Neural cell (in vitro differentiated cells): Measurements from ENCODE around the gene PROZ. TPM values are rescaled to one million over a fixed set of nuclear protein-coding genes. Genes with fewer than 3 reads are reported as not detected.

Experiments used
- H2AFZ ChIP-seq: fragments of 200-600, 300-800 bp; sonication (generic), shearing (Covaris generic); 2 replicates; pipeline ENCODE4 v1.6.0; 2014; ENCODE audit warnings: low read depth, mild to moderate bottlenecking, antibody characterized with exemption, low read length, moderate library complexity
- H3F3A ChIP-seq: fragments of 200-600 bp; shearing (Covaris generic); 2 replicates; pipeline ENCODE4 v1.6.1; 2016; ENCODE audit warnings: mild to moderate bottlenecking, moderate library complexity, mixed read lengths, antibody characterized with exemption, low read length; ENCODE audit not compliant: insufficient read depth, poor library complexity, severe bottlenecking
- H3K27ac ChIP-seq: fragments of 200-600, 300-800 bp; sonication (generic), shearing (Covaris generic); 2 replicates; pipeline ENCODE4 v1.5.1; 2014; ENCODE audit warnings: mild to moderate bottlenecking, low read length, moderate library complexity
- H3K27me3 ChIP-seq: fragments of 300-800, 200-600 bp; sonication (generic), shearing (Covaris generic); 2 replicates; pipeline ENCODE4 v1.6.0; 2014; ENCODE audit warnings: mild to moderate bottlenecking, low read depth, low read length, moderate library complexity; ENCODE audit not compliant: insufficient read depth
- H3K36me3 ChIP-seq: fragments of 300-800, 200-600 bp; sonication (generic), shearing (Covaris generic); 2 replicates; pipeline ENCODE4 v1.5.1; 2014; ENCODE audit warnings: mild to moderate bottlenecking, antibody characterized with exemption, low read length, moderate library complexity; ENCODE audit not compliant: insufficient read depth
- H3K4me2 ChIP-seq: fragments of 300-800, 200-600 bp; sonication (generic), shearing (Covaris generic); 2 replicates; pipeline ENCODE4 v1.6.0; 2014; ENCODE audit warnings: mild to moderate bottlenecking, low read length
- H3K4me3 ChIP-seq: fragments of 300-800, 200-600 bp; sonication (generic), shearing (Covaris generic); 2 replicates; pipeline ENCODE4 v1.5.1; 2014; ENCODE audit warnings: mild to moderate bottlenecking, low read length, moderate library complexity
- H3K79me2 ChIP-seq: fragments of 200-600 bp; shearing (Covaris generic); replicated peaks from 2 replicates; pipeline ENCODE4 v1.6.0; 2014; ENCODE audit warnings: mild to moderate bottlenecking, low read length, moderate library complexity; ENCODE audit not compliant: insufficient read depth
- H3K9ac ChIP-seq: fragments of 300-800, 200-600 bp; sonication (generic), shearing (Covaris generic); 2 replicates; pipeline ENCODE4 v1.6.1; 2016; ENCODE audit warnings: mild to moderate bottlenecking, low read length, mixed read lengths
- H3K9me2 ChIP-seq: fragments of 200-600 bp; shearing (Covaris generic); 2 replicates; pipeline ENCODE4 v1.6.1; 2016; ENCODE audit warnings: mild to moderate bottlenecking, low read length, mixed read lengths; ENCODE audit not compliant: insufficient read depth
- H3K9me3 ChIP-seq: fragments of 200-600, 300-800 bp; sonication (generic), shearing (Covaris generic); 2 replicates; pipeline ENCODE4 v1.6.1; 2016; ENCODE audit warnings: mild to moderate bottlenecking, mixed run types, low read length, moderate library complexity, mixed read lengths
- H4K20me1 ChIP-seq: fragments of 200-600 bp; shearing (Covaris generic); 2 replicates; pipeline ENCODE4 v1.6.1; 2016; ENCODE audit warnings: mild to moderate bottlenecking, mixed run types; ENCODE audit not compliant: insufficient read depth
- CTCF ChIP-seq: fragments of 450-650 bp; IDR thresholded peaks from 2 replicates; pipeline ENCODE4 v1.5.1; 2014; ENCODE audit warnings: antibody characterized with exemption, mild to moderate bottlenecking, moderate library complexity; ENCODE audit not compliant: poor library complexity, severe bottlenecking
- EP300 ChIP-seq: fragments of 450-650 bp; conservative IDR thresholded peaks from 2 replicates; pipeline ENCODE4 v1.6.1; 2014; ENCODE audit warnings: antibody characterized with exemption, mild to moderate bottlenecking, moderate library complexity; ENCODE audit not compliant: poor library complexity, severe bottlenecking
- EZH2 ChIP-seq: fragments of 200-600, 300-800 bp; shearing (Covaris generic), sonication (generic); IDR thresholded peaks from 2 replicates; pipeline ENCODE4 v1.6.1; 2014; ENCODE audit warnings: antibody characterized with exemption, low read length, borderline replicate concordance, mild to moderate bottlenecking; ENCODE audit not compliant: insufficient read depth, poor library complexity, severe bottlenecking
- MXI1 ChIP-seq: fragments of 450-650 bp; conservative IDR thresholded peaks from 2 replicates; pipeline ENCODE4 v1.6.1; 2014; ENCODE audit warnings: antibody characterized with exemption, mild to moderate bottlenecking; ENCODE audit not compliant: poor library complexity, severe bottlenecking
- POLR2AphosphoS5 ChIP-seq: IDR thresholded peaks from 2 replicates; pipeline ENCODE4 v1.6.1; 2012
- RAD21 ChIP-seq: fragments of 450-650 bp; conservative IDR thresholded peaks from 2 replicates; pipeline ENCODE4 v1.6.1; 2014; ENCODE audit warnings: antibody characterized with exemption, mild to moderate bottlenecking, moderate library complexity
- REST ChIP-seq: IDR thresholded peaks from 2 replicates; pipeline ENCODE4 v1.6.1; 2012; ENCODE audit warnings: borderline replicate concordance
- SMC3 ChIP-seq: fragments of 450-650 bp; conservative IDR thresholded peaks from 2 replicates; pipeline ENCODE4 v1.6.1; 2014; ENCODE audit warnings: antibody characterized with exemption, mild to moderate bottlenecking, moderate library complexity; ENCODE audit not compliant: poor library complexity
- TAF1 ChIP-seq: IDR thresholded peaks from 2 replicates; pipeline ENCODE4 v1.6.1; 2012; ENCODE audit warnings: low read depth
- polyA plus RNA-seq: library from polyadenylated mRNA; depleted of rRNA; stranded (reverse); fragments of >200 nt; gene quantifications from 2 replicates; pipeline ENCODE4 v1.2.3, GENCODE V29; 2014

The PROZ gene
- polyA plus RNA-seq, 1 donor from 2014 or later: not detected

GRCh38 chr13:113157206-113157928 lies 1.1 kb upstream of the PROZ start:
- H3K36me3 ChIP-seq: no peaks in the 10 kb centered on the region
- no peak overlapping the region for H2AFZ ChIP-seq
- no peaks in the 10 kb centered on the region for H3K9me2 ChIP-seq
- H4K20me1 ChIP-seq: no peaks in the 10 kb centered on the region
- H3K79me2 ChIP-seq: no peaks in the 10 kb centered on the region
- H3K9ac ChIP-seq: no peak overlapping the region
- no peaks in the 10 kb centered on the region for H3K9me3 ChIP-seq
- peaks cover 12% of the 10 kb centered on the region for H3K27me3 ChIP-seq
- TF ChIP-seq EZH2 (no peak), RAD21 (no peak), REST (no peak), EP300 (no peak), MXI1 (no peak), CTCF (no peak), POLR2AphosphoS5 (no peak), TAF1 (no peak), SMC3 (no peak)
- no peaks in the 10 kb centered on the region for H3F3A ChIP-seq
- no peak overlapping the region for H3K4me3 ChIP-seq
- no peak overlapping the region for H3K27ac ChIP-seq
- no peak overlapping the region for H3K4me2 ChIP-seq

- TF ChIP-seq SMC3 (no peak), MXI1 (no peak), RAD21 (no peak), EP300 (no peak), TAF1 (no peak), POLR2AphosphoS5 (no peak), CTCF (no peak), REST (no peak), EZH2 (no peak)
- Histone ChIP-seq H3K9me2 (no peaks in the 10 kb centered on the region), H3K27ac (no peak overlapping the region), H3K79me2 (no peaks in the 10 kb centered on the region), H3K9ac (no peak overlapping the region), H3K27me3 (no peaks in the 10 kb centered on the region), H3K4me2 (no peak overlapping the region), H3K4me3 (no peak overlapping the region), H3K9me3 (no peaks in the 10 kb centered on the region), H3K36me3 (no peaks in the 10 kb centered on the region), H3F3A (no peaks in the 10 kb centered on the region), H2AFZ (no peak overlapping the region), H4K20me1 (no peaks in the 10 kb centered on the region)
These were observed 498 bp downstream of the PROZ start for GRCh38 chr13:113158946-113159345.
